Femur (tissue), 1 donor: ENCODE measurements around the gene LINC00305.

Experiments used
- DNase-seq: peaks from one replicate; pipeline ENCODE4 v3.0.0-alpha.2; 2017

LINC00305 gene

GRCh38 chr18:64148988-64149387, at the start of gene LINC00305:
Gene LINC00305, minus strand, starts transcription at chr18:64149088.
- DNase-seq, result no peak

- no peak for DNase-seq
These were observed 42.2 kb upstream of the LINC00305 start for GRCh38 chr18:64191069-64191468.

GRCh38 chr18:64185987-64186386, 37.1 kb upstream of the LINC00305 start:
- DNase-seq, result peak; percentile 28

- no peak for DNase-seq
These were observed 34.8 kb upstream of the LINC00305 start for GRCh38 chr18:64183665-64184064.

- DNase-seq, result no peak
These were observed 31.7 kb upstream of the LINC00305 start for GRCh38 chr18:64180617-64181016.

- DNase-seq, result no peak
These were observed 31.3 kb upstream of the LINC00305 start for GRCh38 chr18:64180171-64180570.

GRCh38 chr18:64179556-64180080, 30.7 kb upstream of the LINC00305 start:
- DNase-seq, result no peak

- DNase-seq, result no peak
These were observed 30.0 kb upstream of the LINC00305 start for GRCh38 chr18:64178860-64179259.

GRCh38 chr18:64175432-64175831, 26.5 kb upstream of the LINC00305 start:
- no peak for DNase-seq

- DNase-seq, result no peak
These were observed 22.7 kb upstream of the LINC00305 start for GRCh38 chr18:64171576-64171975.

- DNase-seq, result no peak
These were observed 18.6 kb upstream of the LINC00305 start for GRCh38 chr18:64167408-64167925.

- no peak for DNase-seq
These were observed 17.0 kb upstream of the LINC00305 start for GRCh38 chr18:64165906-64166305.

- no peak for DNase-seq
These were observed 16.0 kb upstream of the LINC00305 start for GRCh38 chr18:64164883-64165282.

GRCh38 chr18:64149916-64150438, 1.1 kb upstream of the LINC00305 start:
- DNase-seq, result no peak

GRCh38 chr18:64142904-64143303, 6.0 kb downstream of the LINC00305 start:
- no peak for DNase-seq

GRCh38 chr18:64137914-64138313, 11.0 kb downstream of the LINC00305 start:
- no peak for DNase-seq

- no peak for DNase-seq
These were observed 14.7 kb downstream of the LINC00305 start for GRCh38 chr18:64134044-64134747.

- DNase-seq, result no peak
These were observed 16.0 kb downstream of the LINC00305 start for GRCh38 chr18:64132871-64133270.

GRCh38 chr18:64131314-64131713, 17.6 kb downstream of the LINC00305 start:
- no peak for DNase-seq

- no peak for DNase-seq
These were observed 21.7 kb downstream of the LINC00305 start for GRCh38 chr18:64127172-64127571.

GRCh38 chr18:64119916-64120315, 29.0 kb downstream of the LINC00305 start:
- DNase-seq, result no peak

- DNase-seq, result no peak
These were observed 30.5 kb downstream of the LINC00305 start for GRCh38 chr18:64118406-64118805.

GRCh38 chr18:64116571-64117175, 32.2 kb downstream of the LINC00305 start:
- no peak for DNase-seq

- no peak for DNase-seq
These were observed 33.0 kb downstream of the LINC00305 start for GRCh38 chr18:64115881-64116280.
